ENCODE results near the gene DNAJC16.

The DNAJC16 gene

DNA sequence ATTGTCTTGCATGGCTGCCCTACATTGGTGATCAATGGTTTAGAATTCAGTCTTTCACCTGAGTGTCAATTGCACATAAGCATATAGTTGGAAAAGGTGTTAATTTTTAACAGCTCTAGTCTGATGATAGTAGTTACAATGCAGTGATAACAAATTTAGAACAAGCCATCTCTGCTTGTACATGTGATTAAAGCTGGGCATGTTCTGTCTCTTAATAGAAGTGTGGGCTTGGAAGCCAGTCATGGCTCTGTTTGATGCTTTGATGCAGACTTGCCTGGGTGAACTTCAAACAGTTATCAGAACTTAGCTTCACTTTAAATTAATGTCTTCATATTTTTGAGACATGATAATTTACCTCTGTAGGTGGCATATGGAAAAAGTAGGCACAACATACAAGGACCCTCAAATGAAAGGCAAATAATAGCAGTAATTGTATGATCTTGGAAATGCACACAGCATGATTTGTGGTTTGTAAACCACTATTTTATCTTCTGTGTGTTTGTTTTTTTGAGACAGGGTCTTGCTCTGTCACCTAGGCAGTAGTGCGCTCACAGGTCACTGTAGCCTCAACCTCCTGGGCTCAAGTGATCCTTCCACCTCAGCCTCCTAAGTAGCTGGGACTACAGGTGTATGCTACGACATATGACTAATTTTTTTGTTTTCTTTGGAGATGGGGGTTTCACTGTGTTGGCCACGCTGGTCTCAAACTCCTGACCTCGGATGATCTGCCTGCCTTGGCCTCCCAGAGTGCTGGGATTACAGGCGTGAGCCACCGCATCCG, 94.4 kb downstream of the DNAJC16 start:
- DNase-seq (no peak), ATAC-seq (no peak)

DNA sequence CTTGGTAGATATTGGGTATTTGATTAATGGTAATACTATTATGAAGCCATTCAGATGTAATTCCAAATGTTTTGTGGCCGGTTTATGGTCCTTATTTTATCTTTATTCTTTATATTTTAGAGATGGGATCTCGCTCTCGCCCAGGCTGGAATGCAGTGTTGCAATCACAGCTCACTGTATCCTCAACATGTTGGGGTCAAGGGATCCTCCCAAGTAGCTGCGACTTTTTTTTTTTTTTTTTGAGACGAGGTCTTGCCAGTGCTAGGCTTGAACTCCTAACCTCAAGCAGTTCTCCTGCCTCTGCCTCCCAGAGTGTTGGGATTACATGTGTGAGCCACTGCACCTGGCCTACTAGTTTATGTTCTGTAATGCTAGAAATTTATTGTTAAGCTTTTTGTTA, 95.3 kb downstream of the DNAJC16 start:
- no peak for DNase-seq
- no peak for ATAC-seq

DNA sequence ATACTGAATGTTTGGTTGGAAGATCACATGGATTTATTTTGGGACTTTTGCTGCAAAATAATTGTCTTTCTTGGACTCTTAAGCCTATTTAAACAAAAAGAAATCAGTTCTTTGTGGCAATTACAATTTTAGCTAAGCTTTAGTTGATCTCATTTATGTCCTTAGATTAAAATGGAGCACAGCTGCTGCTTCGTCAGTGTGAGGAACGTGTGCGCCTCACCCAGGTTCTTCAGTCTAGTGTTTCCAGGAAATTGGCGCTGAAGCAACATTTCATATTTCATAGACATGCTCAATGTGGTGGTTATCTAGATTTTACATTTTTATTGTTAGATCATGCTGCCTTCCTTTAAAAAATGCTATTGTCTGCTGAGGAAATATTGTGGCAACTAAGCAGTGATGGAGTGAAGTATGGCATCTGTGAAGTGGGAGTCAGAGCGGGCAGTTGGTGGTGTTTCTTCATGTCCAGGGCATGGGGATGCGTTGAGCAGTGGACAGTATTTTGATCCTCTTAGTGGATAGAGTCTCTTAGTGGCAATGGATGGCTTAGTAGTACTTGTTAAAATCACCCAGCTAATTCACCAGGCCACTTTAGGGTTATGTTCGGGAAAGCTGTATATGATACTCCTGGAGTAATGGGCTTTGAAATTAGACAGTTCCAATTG, 96.2 kb downstream of the DNAJC16 start:
- no peak for DNase-seq
- ATAC-seq: no peak

DNA sequence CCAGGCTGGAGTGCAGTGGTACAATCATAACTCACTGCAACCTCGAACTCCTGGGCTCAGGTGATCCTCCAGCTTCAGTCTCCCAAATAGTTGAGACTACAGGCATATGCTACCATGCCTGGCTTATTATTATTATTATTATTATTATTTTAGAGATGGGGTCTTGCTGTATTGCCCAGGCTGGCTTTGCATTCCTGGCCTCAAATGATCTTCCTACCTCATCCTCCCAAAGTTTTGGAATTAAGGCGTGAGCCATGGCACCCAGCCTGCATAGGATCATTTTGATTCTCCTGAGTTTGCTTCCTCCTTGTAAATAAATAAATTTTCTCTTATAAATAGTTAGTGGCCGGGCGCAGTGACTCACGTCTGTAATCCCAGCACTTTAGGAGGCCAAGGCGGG, 96.8 kb downstream of the DNAJC16 start:
- ATAC-seq (no peak), DNase-seq (no peak)

DNA sequence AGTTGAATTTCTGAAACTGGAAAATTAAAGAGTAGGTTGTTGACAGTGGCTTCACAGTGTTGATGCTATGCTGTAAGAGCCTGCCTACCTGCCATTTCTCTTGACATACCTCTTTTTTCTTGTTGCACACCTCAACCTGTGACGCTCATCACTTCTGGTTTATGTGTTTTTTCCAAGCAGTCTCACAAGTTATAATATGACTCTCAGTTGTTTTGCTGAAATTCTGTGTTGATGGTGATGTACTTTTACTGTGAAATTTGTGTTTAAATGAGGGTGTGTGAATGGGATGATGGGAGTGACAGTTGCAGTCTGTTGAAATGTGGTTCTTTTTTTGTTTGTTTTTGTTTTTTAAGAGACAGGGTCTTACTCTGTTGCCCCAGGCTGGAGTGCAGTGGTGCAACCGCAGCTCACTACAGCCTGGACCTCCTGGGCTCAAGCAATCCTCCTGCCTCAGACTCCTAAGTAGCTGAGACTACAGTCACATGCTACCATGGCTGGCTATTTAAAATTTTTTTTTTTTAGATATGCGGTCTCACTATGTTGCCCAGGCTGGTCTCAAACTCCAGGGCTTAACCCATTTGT, 97.6 kb downstream of the DNAJC16 start:
- DNase-seq: no peak
- ATAC-seq: no peak

DNA sequence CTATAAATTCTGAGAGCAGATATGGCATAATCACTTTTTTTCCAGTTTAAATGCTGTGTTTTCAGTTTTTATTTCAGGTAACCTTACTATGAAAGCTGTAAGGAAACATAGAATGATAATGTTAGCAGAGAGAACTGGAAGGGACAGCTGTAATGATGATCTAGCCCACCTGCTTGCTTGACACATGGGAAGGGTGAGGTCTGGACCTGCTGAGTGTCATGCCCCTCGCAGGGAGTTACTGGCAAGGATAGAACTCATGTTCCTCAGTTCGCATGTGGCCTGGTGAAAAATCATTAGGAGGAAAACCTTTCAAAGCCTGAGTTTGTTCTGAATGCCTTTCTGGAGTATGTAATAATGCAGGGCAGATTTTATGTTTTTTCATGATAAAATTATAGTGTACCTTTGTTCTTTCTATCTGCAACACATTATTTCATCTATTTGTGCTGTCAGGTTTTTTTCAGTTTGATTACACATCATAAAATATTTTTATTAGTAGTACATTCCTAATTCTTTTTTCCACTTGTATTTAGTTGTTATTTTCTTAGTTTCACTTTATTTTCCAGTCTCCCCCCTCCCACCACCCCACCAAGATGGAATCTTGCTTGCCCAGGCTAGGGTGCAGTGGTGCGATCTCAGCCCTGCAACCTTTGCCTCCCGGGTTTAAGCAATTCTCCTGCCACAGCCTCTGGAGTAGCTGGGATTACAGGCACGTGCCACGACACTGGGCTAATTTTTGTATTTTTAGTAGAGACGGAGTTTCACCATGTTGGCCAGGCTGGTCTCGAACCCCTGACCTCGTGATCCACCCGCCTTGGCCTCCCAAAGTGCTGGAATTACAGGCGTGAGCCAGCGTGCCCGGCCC, 98.6 kb downstream of the DNAJC16 start:
- ATAC-seq (no peak), DNase-seq (no peak)
